Activated CD4-positive, alpha-beta T cell treated with anti-CD3 and anti-CD28 coated beads, Interleukin-2, amount 50 U/mL, for 4 hours (primary cell): Measurements from ENCODE around the gene MRPS31.
"Not testable (repeated sequence)": the region's sequence is repeated elsewhere in the genome, so short reads cannot be mapped to it uniquely, and the experiment has no call there.

Experiments used
- DNase-seq, 2 experiments: peaks; one replicate each; pipeline ENCODE4 v3.0.0-alpha.2; 2020

The MRPS31 gene

GRCh38 chr13:40758811-40759210, 12.2 kb downstream of the MRPS31 start:
- DNase-seq, result no peak

GRCh38 chr13:40756042-40756441, 14.9 kb downstream of the MRPS31 start:
- no peak for DNase-seq

GRCh38 chr13:40755082-40755700, 15.8 kb downstream of the MRPS31 start:
- no peak for DNase-seq

- no peak for DNase-seq
Observed at GRCh38 chr13:40749327-40749726, 21.7 kb downstream of the MRPS31 start.

DNA sequence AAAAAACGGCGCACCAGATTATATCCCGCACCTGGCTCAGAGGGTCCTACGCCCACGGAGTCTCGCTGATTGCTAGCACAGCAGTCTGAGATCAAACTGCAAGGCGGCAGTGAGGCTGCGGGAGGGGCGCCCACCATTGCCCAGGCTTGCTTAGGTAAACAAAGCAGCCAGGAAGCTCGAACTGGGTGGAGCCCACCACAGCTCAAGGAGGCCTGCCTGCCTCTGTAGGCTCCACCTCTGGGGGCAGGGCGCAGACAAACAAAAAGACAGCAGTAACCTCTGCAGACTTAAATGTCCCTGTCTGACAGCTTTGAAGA, 35.8 kb downstream of the MRPS31 start:
- DNase-seq, result not testable (repeated sequence)

DNA sequence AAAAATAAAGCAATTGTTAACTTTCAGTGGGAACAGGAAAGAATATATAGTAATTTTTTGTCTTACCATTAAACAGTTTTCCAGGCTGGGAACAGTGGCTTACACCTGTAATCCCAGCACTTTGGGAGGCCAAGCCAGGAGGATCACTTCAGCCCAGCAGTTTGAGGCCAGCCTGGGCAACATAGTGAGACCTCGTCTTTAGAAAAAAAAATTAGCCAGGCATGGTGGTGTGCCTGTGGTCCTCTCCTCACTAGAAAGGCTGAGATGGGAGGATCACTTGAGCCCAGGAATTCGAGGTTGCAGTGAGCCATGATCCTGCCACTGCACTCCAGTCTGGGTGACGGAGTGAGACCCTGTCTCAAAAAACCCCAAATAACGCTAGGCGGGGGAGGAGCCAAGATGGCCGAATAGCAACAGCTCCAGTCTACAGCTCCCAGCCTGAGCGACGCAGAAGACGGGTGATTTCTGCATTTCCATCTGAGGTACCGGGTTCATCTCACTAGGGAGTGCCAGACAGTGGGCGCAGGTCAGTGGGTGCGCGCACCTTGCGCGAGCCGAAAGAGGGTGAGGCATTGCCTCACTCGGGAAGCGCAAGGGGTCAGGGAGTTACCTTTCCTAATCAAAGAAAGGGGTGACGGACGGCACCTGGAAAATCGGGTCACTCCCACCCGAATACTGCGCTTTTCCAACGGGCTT, 36.3 kb downstream of the MRPS31 start:
- not testable (repeated sequence) for DNase-seq

DNA sequence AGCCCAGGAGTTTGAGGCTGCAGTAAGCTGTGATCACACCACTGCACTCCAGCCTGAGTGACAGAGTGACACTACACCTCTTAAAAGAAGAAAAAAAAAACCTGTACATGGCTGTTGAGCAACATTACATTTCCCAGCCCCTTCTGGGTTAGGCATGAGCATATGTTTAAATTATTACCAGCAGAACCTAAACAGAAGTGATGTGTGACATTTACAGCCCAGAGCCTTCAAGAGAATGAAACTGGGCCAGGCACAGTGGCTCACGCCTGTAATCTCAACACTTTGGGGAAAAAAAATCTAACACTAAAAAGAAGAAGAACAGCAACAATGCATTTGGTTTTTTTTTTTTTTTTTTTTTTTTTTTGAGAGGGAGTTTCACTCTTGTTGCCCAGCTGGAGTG, 38.3 kb downstream of the MRPS31 start:
- no peak for DNase-seq

- no peak for DNase-seq
Observed at GRCh38 chr13:40728595-40728994, 42.4 kb downstream of the MRPS31 start.

- DNase-seq, result not testable (repeated sequence)
Observed at GRCh38 chr13:40714433-40714832, 56.6 kb downstream of the MRPS31 start.

DNA sequence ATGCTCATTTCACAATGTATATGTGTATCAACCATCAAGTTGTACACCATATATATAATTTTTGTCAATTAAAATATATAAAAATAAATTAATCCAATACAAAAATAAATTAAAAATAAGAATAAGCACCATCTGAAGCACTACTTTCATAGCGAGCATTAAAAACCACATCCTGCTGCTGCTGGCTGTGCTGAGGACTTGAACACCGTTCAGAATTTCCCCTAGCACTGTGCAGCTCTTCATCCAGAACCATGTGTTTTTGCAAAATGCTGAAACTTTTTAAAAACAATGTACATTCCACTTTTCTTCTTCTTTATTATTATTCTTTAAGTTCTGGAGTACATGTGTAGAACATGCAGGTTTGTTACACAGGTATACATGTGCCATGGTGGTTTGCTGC, 64.6 kb downstream of the MRPS31 start:
- DNase-seq, result no peak

DNA sequence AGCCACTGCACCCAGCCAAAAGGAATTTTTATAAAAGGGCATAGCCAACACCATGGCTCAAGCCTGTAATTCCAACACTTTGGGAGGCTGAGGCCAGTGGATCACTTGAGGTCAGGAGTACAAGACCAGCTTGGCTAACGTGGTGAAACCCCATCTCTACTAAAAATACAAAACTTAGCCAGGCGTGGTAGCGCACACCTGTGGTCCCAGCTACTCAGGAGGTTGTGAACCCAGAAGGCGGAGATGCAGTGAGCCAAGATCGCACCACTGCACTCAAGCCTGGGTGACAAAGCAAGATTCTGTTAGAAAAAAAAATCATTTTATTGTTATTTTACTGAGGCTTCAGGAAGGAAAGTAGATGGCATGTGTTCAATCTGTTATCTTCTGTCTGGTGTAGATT, 73.3 kb downstream of the MRPS31 start:
- DNase-seq, result no peak

DNA sequence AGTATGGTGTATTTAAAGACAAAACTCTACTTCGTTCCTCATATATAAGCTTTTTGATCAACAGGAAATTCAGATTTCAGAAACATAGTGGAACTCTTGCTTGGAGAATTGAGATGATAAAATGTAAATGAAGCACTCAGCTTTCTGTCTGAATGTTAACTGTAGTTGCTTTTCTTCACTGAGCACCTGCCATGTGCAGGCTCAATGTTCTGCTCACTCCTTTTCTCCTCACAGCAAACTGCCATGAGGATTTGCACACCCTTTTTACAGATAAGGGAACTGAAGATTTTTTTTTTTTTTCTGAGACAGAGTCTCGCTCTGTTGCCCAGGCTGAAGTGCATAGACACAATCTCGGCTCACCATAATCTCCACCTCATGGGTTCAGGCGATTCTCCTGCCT, 76.6 kb downstream of the MRPS31 start:
- no peak for DNase-seq

DNA sequence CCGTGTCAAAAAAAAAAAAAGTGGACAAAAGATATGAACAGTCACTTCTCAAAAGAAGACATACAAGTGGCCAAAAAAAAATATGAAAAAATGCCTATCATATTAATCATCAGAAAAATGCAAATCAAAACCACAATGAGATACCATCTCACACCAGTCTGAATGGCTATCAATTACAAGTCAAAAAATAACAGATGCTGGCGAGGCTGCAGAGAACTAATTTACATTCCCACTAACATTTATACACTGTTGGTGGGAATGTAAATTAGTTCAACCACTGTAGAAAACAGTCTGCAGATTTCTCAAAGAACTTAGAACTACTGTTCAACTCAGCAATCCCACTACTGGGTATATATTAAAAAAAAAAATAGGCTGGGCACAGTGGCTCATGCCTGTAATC, 78.0 kb downstream of the MRPS31 start:
- no peak for DNase-seq

DNA sequence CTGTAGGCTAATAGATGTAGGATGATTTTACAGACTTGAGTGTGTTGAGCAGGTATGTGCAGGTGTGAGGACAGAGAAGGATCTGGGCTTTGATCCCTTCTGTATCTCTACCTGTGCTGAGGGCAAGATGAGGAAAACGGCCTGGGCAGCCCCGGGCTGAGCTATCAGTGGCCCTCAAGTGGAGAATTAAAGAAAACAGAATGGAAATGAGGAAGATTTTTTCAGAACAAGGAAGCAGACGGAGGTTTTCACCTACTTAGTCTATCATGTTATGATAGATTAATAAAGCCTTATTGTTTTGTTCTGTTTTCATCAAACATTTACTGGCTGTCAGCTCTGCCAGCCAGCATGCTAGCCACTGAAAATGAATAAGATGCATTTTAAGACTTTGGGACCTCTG, 82.2 kb downstream of the MRPS31 start:
- DNase-seq, result no peak

GRCh38 chr13:40682449-40683240, 88.3 kb downstream of the MRPS31 start:
- no peak for DNase-seq

DNA sequence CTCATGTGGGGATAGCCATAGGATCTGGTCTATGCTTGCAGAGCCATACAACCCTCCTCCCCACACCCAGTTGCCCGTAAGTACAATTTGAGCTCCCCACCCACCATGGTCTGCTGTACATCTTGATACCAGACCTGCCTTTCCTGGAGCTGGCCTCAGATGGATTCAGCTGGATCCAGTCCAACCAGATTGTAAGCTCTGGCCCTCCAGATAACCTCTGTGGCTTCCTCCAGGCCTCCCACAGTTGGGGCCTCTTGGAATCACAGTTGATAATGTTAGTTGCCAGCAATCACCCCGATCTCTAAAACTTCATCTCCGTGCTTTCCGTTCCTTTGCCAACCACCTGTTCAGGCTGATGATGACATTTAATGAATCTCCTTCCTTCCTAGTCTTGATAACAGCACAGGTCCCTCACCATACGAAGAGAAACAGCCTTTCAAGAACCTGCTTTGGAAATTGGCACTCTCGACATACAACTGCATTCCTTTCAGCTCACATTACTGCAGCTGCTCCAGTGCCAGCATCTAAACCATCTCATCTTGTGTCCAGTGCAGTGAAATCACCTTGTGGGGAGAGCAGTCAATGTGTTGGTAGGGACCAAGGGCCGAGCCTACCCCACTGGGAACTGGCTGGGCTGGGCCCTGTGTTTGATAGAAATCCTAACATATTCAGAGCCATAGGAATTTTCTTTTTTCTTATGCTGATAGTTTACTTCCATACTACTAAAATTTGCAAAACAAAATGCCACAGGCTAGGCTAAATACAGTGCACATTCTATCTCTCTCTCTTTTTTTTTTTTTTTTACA, 89.4 kb downstream of the MRPS31 start:
- DNase-seq, result no peak

GRCh38 chr13:40680659-40681323, 90.2 kb downstream of the MRPS31 start:
- DNase-seq, result no peak

DNA sequence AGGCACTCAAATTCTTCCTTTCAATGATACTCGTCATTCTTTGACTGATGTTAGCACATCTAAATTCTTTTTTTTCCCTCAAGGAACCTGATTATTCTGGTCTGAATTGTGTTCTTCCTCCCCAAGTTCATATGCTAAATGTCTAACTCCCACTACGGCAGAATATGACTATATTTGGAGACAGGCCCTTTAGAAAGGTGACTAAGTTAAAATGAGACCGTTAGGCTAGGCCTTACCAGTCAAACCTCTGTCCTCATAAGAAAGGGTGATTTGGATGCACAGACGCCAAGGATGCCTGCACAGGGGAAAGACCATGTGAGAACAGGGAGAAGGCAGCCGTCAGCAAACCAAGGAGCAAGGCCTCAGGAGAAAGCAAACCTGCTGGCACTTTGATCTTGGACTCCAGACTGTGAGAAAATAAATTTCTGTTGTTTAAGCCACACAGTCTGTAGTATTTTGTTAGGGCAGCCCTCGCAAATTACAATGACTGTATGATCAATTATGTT, 91.5 kb downstream of the MRPS31 start:
- no peak for DNase-seq
